ENCODE measurements around the gene TMEM212.

GRCh38 chr3:171847133-171847532 lies 4.0 kb downstream of the TMEM212 start:
- no peak for TF ChIP-seq POLR2A (IDR thresholded peaks at IDR 0.05)
- no peak for TF ChIP-seq POLR2AphosphoS5 (IDR thresholded peaks at IDR 0.05)
- no peak for TF ChIP-seq CTCF (IDR thresholded peaks at IDR 0.05)
- TF ChIP-seq EP300 (IDR thresholded peaks at IDR 0.05): no peak
